K562 (cell line): ENCODE measurements around the gene RGL2. TPM values are rescaled to one million over a fixed set of nuclear protein-coding genes. Genes with fewer than 3 reads are reported as not detected.

ENCODE experiments used
- AFF1 ChIP-seq, 2 experiments: fragments of 450-650 bp; IDR thresholded peaks; 2 replicates each; pipeline ENCODE4 v1.6.1; 2018; ENCODE audit warnings: mild to moderate bottlenecking in 2 of 2, low read depth in 1 of 2; ENCODE audit not compliant: partially characterized antibody in 2 of 2
- ARHGAP35 ChIP-seq: fragments of 450-650 bp; IDR thresholded peaks from 2 replicates; pipeline ENCODE4 v1.6.1; 2018; ENCODE audit not compliant: partially characterized antibody
- CBX3 ChIP-seq, 2 experiments: IDR thresholded peaks; 1 replicate in 1 of 2; 2 replicates in 1 of 2; pipeline ENCODE4 v1.6.1; 2012; ENCODE audit warnings: inconsistent platforms in 2 of 2, low read length in 2 of 2, borderline replicate concordance in 1 of 2, control low read depth in 1 of 2
- ELK3 ChIP-seq: fragments of 450-650 bp; formaldehyde crosslinking; IDR thresholded peaks from 2 replicates; pipeline ENCODE4 v1.4.0; 2020; ENCODE audit warnings: mild to moderate bottlenecking
- FOXJ2 ChIP-seq: fragments of 200-800 bp; sonication (Bioruptor generic); IDR thresholded peaks from 2 replicates; pipeline ENCODE4 v1.6.1; 2016; ENCODE audit warnings: missing genetic modification characterization, missing compliant biosample characterization
- GTF2A2 ChIP-seq: IDR thresholded peaks from 2 replicates; pipeline ENCODE4 v1.6.1; 2016; ENCODE audit warnings: mild to moderate bottlenecking, missing genetic modification characterization, missing compliant biosample characterization
- JUN ChIP-seq, 2 experiments: sonication (generic) in 1 of 2; formaldehyde crosslinking in 1 of 2; IDR thresholded peaks; 2 replicates each; pipeline versions ENCODE4 v1.6.1 to v1.8.0; 2012 to 2022; ENCODE audit warnings: borderline replicate concordance in 2 of 2, mild to moderate bottlenecking in 2 of 2, improper control_type of control experiment in 1 of 2, low read depth in 1 of 2, low read length in 1 of 2, missing genetic modification reagents in 1 of 2
- NR4A1 ChIP-seq, 2 experiments: fragments of 250-450 bp in 1 of 2; fragments of 450-650 bp in 1 of 2; sonication (Bioruptor Pico) in 1 of 2; IDR thresholded peaks; 2 replicates each; pipeline versions ENCODE4 v1.4.0 to v1.6.1; 2016 to 2020; ENCODE audit warnings: mild to moderate bottlenecking in 2 of 2, missing compliant biosample characterization in 1 of 2, missing genetic modification characterization in 1 of 2, moderate library complexity in 1 of 2
- PML ChIP-seq: IDR thresholded peaks from 2 replicates; pipeline ENCODE4 v1.6.1; 2012; ENCODE audit warnings: low read length, inconsistent platforms
- POLR2B ChIP-seq: fragments of 450-650 bp; IDR thresholded peaks from 2 replicates; pipeline ENCODE4 v1.6.1; 2018; ENCODE audit warnings: low read depth; ENCODE audit not compliant: partially characterized antibody
- POLR2G ChIP-seq: fragments of 200-400 bp; formaldehyde crosslinking; IDR thresholded peaks from 2 replicates; pipeline ENCODE4 v1.6.1; 2017; ENCODE audit warnings: low read depth, mild to moderate bottlenecking, antibody characterized with exemption, low read length, moderate library complexity
- SP2 ChIP-seq: IDR thresholded peaks from 2 replicates; pipeline ENCODE4 v1.6.1; 2011; ENCODE audit warnings: mild to moderate bottlenecking, low read depth, low read length, moderate library complexity; ENCODE audit not compliant: poor library complexity, severe bottlenecking; ENCODE audit errors: extremely low read depth
- ZBTB2 ChIP-seq: fragments of 450-650 bp; IDR thresholded peaks from 2 replicates; pipeline ENCODE4 v1.6.1; 2016; ENCODE audit warnings: antibody characterized with exemption
- ZBTB9 ChIP-seq: fragments of 450-650 bp; formaldehyde crosslinking; IDR thresholded peaks from 2 replicates; pipeline ENCODE4 v1.4.0; 2020; ENCODE audit warnings: mild to moderate bottlenecking, moderate library complexity
- ZKSCAN1 ChIP-seq: fragments of 150-350 bp; IDR thresholded peaks from 2 replicates; pipeline ENCODE4 v1.6.1; 2016; ENCODE audit warnings: low read depth, low read length
- ZNF174 ChIP-seq: fragments of 250-450 bp; sonication (Bioruptor Pico); IDR thresholded peaks from 2 replicates; pipeline ENCODE4 v1.4.0; 2020; ENCODE audit warnings: mild to moderate bottlenecking
- polyA plus RNA-seq, 8 experiments: library from polyadenylated mRNA; depleted of rRNA in 4 of 8; stranded (reverse) in 5 of 8; unstranded in 3 of 8; fragments of >200 nt; fragmentation: Nextera tagmentation in 2 of 8; fragmentation: Illumina TruSeq in 1 of 8; extraction: Ambion mirVana in 2 of 8; extraction: Trizol in 1 of 8; gene quantifications; 2 replicates each; pipeline versions ENCODE4 v1.2.1 to v1.2.3, GENCODE V29; 2011 to 2014; ENCODE audit warnings: inconsistent platforms in 1 of 8, missing spikeins in 1 of 8
- total RNA-seq, 7 experiments: library from RNA; depleted of rRNA in 6 of 7; stranded (reverse); fragments of >200 nt in 6 of 7; fragmentation: Illumina TruSeq in 2 of 7; extraction: Trizol in 2 of 7; gene quantifications; 2 replicates each; pipeline versions ENCODE4 v1.2.1 to v1.2.3, GENCODE V29; 2011 to 2021; ENCODE audit warnings: low replicate concordance in 1 of 7

RGL2 gene
- total and polyA plus RNA-seq, 9 of the 15 experiments (the other 6 are each of a cell fraction or from before 2014, with no cell fraction given): 1.8 to 57.1 (median 19.5) TPM

GRCh38 chr6:33297956-33298772 is 578 bp downstream of the RGL2 start (continued):
- TF ChIP-seq ARHGAP35 (no peak), NR4A1 (CRISPR knock-in tag; IDR thresholded peaks at IDR 0.05) (0 out of 2 replicates have a peak, but pooled peaks have one; percentile 17), NR4A1 (tag; IDR thresholded peaks at IDR 0.05) (no peak), PML (0 out of 2 replicates have a peak, but pooled peaks have one; percentile 40), CBX3 (IDR thresholded peaks at IDR 0.05; ENCODE audit: borderline replicate concordance in 1 of 2, low read length in 2 of 2) (0 out of 3 replicates have a peak, but pooled peaks of 1 of the 2 experiments have one; percentile 12), POLR2B (peak; percentile 56), ZKSCAN1 (no peak), ZNF174 (CRISPR knock-in tag) (no peak), ELK3 (CRISPR knock-in tag) (no peak), ZBTB9 (CRISPR knock-in tag) (0 out of 2 replicates have a peak, but pooled peaks have one; percentile 33), FOXJ2 (peak; percentile 98), AFF1 (IDR thresholded peaks at IDR 0.05; ENCODE audit: low read depth in 1 of 2, partially characterized antibody in 2 of 2) (peak in 1 of 2 experiments; percentile 61), ZBTB2 (0 out of 2 replicates have a peak, but pooled peaks have one; percentile 33), POLR2G (peak; percentile 67), SP2 (no peak), JUN (IDR thresholded peaks at IDR 0.05; ENCODE audit: borderline replicate concordance, low read depth, low read length) (no peak), JUN (CRISPR knock-in tag; IDR thresholded peaks at IDR 0.05; ENCODE audit: borderline replicate concordance) (no peak), GTF2A2 (no peak)
